K562 (cell line): ENCODE measurements around the gene USP7. TPM values are rescaled to one million over a fixed set of nuclear protein-coding genes. Genes with fewer than 3 reads are reported as not detected.

Experiments
- ATAC-seq: fragments of 200-7000 bp; cut with Tn5 transposase; 3 replicates; pipeline ENCODE4 v1.9.1; 2020; ENCODE audit warnings: moderate library complexity
- BruUV-seq: library from RNA; stranded (reverse); fragments of 400-500 nt; replicated peaks from 2 replicates; lab custom pipeline; 2021; lab: Mats Ljungman, UMichigan
- CTCF ChIA-PET: fragments of 300-600 bp; formaldehyde crosslinking; extraction: SDS; loops from one replicate; lab custom pipeline; 2021; ENCODE audit warnings: low intra/inter-chr PET ratio; lab: Yijun Ruan, JAX
- POLR2A ChIA-PET: fragments of 300-600, 350-650 bp; sonication (Branson Sonifier 250); formaldehyde crosslinking; extraction: SDS; loops from one replicate; lab custom pipeline; 2021; ENCODE audit warnings: antibody characterized with exemption, inconsistent platforms; lab: Yijun Ruan, JAX
- DNase-seq, 4 experiments: peaks; one replicate each; pipeline versions ENCODE4 v3.0.0 to v3.0.0-alpha.2; 2011 to 2018; ENCODE audit warnings: low spot score in 3 of 4, mixed read lengths in 3 of 4; ENCODE audit errors: extremely low read depth in 1 of 4
- FAIRE-seq: peaks from 2 replicates; lab custom pipeline; 2011; peaks lifted over from hg19 to GRCh38; lab: Jason Lieb, UNC
- H2AFZ ChIP-seq: 2 replicates; pipeline ENCODE4 v1.6.0; 2011; ENCODE audit warnings: low read depth, low read length, control low read depth, inconsistent platforms
- H3K27ac ChIP-seq: fragments of 200-600 bp; 3 replicates; pipeline ENCODE4 v1.8.0; 2011; ENCODE audit warnings: low read depth, mild to moderate bottlenecking, control low read depth, inconsistent platforms, low read length, moderate library complexity, mixed read lengths; ENCODE audit errors: extremely low read depth
- H3K27me3 ChIP-seq, 2 experiments: fragments of 300-600 bp in 1 of 2; 2 replicates in 1 of 2; 3 replicates in 1 of 2; pipeline versions ENCODE4 v1.6.0 to v1.8.0; 2011; ENCODE audit warnings: inconsistent platforms in 2 of 2, low read length in 2 of 2, mild to moderate bottlenecking in 1 of 2, mixed read lengths in 1 of 2, moderate library complexity in 1 of 2; ENCODE audit not compliant: control insufficient read depth in 2 of 2, insufficient read depth in 2 of 2
- H3K36me3 ChIP-seq: fragments of 300-600 bp; 3 replicates; pipeline ENCODE4 v1.8.0; 2011; ENCODE audit warnings: mild to moderate bottlenecking, low read length, inconsistent platforms; ENCODE audit not compliant: control insufficient read depth, insufficient read depth
- H3K4me1 ChIP-seq, 2 experiments: fragments of 200-600 bp in 1 of 2; replicated peaks in 1 of 2; 2 replicates in 1 of 2; 3 replicates in 1 of 2; pipeline versions ENCODE4 v1.5.1 to v1.8.0; 2011; ENCODE audit warnings: inconsistent platforms in 2 of 2, low read length in 2 of 2, mild to moderate bottlenecking in 1 of 2, mixed read lengths in 1 of 2, moderate library complexity in 1 of 2; ENCODE audit not compliant: control insufficient read depth in 2 of 2, insufficient read depth in 2 of 2
- H3K4me2 ChIP-seq: 2 replicates; pipeline ENCODE4 v1.6.1; 2011; ENCODE audit warnings: low read length, control low read depth, inconsistent platforms, mixed read lengths; ENCODE audit not compliant: insufficient read depth
- H3K4me3 ChIP-seq: fragments of 200-600 bp; sonication (generic), shearing (Covaris generic); 2 replicates; pipeline ENCODE4 v1.5.1; 2016; ENCODE audit warnings: control low read depth, inconsistent platforms
- H3K79me2 ChIP-seq: fragments of 200-600 bp; 3 replicates; pipeline ENCODE4 v1.8.0; 2011; ENCODE audit warnings: low read length, inconsistent platforms; ENCODE audit not compliant: control insufficient read depth, insufficient read depth
- H3K9ac ChIP-seq, 2 experiments: 2 replicates each; pipeline versions ENCODE4 v1.6.0 to v1.6.1; 2011; ENCODE audit warnings: low read depth in 2 of 2, low read length in 2 of 2, control low read depth in 1 of 2, inconsistent platforms in 1 of 2, mild to moderate bottlenecking in 1 of 2, mixed read lengths in 1 of 2; ENCODE audit not compliant: insufficient read depth in 1 of 2
- H3K9me1 ChIP-seq: one replicate; pipeline ENCODE4 v1.6.0; 2011; ENCODE audit warnings: inconsistent platforms, mild to moderate bottlenecking, low read length, moderate library complexity; ENCODE audit not compliant: control insufficient read depth, insufficient read depth
- H3K9me3 ChIP-seq: replicated peaks from 2 replicates; pipeline ENCODE4 v1.5.1; 2011; ENCODE audit warnings: low read depth, low read length, inconsistent platforms; ENCODE audit not compliant: control insufficient read depth, insufficient read depth
- H4K20me1 ChIP-seq: replicated peaks from 2 replicates; pipeline ENCODE4 v1.6.1; 2011; ENCODE audit warnings: low read length, inconsistent platforms, mixed read lengths; ENCODE audit not compliant: control insufficient read depth, insufficient read depth
- CBX3 ChIP-seq, 2 experiments: IDR thresholded peaks; 1 replicate in 1 of 2; 2 replicates in 1 of 2; pipeline ENCODE4 v1.6.1; 2012; ENCODE audit warnings: inconsistent platforms in 2 of 2, low read length in 2 of 2, borderline replicate concordance in 1 of 2, control low read depth in 1 of 2
- FOXA1 ChIP-seq: fragments of 450-650 bp; IDR thresholded peaks from 2 replicates; pipeline ENCODE4 v1.6.1; 2016; ENCODE audit warnings: mild to moderate bottlenecking, borderline replicate concordance
- LCOR ChIP-seq: sonication (generic); formaldehyde crosslinking; IDR thresholded peaks from 2 replicates; pipeline ENCODE4 v1.8.0; 2022; ENCODE audit warnings: mild to moderate bottlenecking, missing genetic modification reagents
- POLR2G ChIP-seq: fragments of 200-400 bp; formaldehyde crosslinking; IDR thresholded peaks from 2 replicates; pipeline ENCODE4 v1.6.1; 2017; ENCODE audit warnings: low read depth, mild to moderate bottlenecking, antibody characterized with exemption, low read length, moderate library complexity
- PTTG1 ChIP-seq: fragments of 450-650 bp; IDR thresholded peaks from 2 replicates; pipeline ENCODE4 v1.6.1; 2016; ENCODE audit warnings: low read depth, mild to moderate bottlenecking, missing genetic modification characterization, missing compliant biosample characterization
- RBM22 ChIP-seq: fragments of 200-400 bp; formaldehyde crosslinking; IDR thresholded peaks from 2 replicates; pipeline ENCODE4 v1.6.1; 2018; ENCODE audit warnings: low read length, low read depth; ENCODE audit not compliant: poor library complexity, severe bottlenecking
- SMC3 ChIP-seq: conservative IDR thresholded peaks from 2 replicates; pipeline ENCODE4 v1.6.1; 2011; ENCODE audit warnings: low read depth, low read length, improper control_type of control experiment; ENCODE audit not compliant: insufficient read depth
- ZNF77 ChIP-seq: fragments of 250-450 bp; sonication (Bioruptor Pico); IDR thresholded peaks from 2 replicates; pipeline ENCODE4 v1.5.0; 2020
- WGBS: fragments of 100-300 bp; shearing (Covaris generic); methylation state at CpG from one replicate; pipeline ENCODE4 v1.1.6; 2016; ENCODE audit warnings: low coverage, mixed read lengths; ENCODE audit not compliant: insufficient coverage; ENCODE audit errors: missing lambda C conversion rate; 5-methylcytosine and 5-hydroxymethylcytosine counted together
- in situ Hi-C: fragments of 300-500 bp; cut with MboI; formaldehyde crosslinking; loops from 4 replicates; pipeline ENCODE4 v1.15.0; 2018; ENCODE audit warnings: inconsistent platforms, mixed read lengths
- intact Hi-C: fragments of 100-400 bp; cut with micrococcal nuclease; formaldehyde crosslinking; loops from 2 replicates; pipeline ENCODE4 v1.14.2; 2022
- polyA plus RNA-seq, 8 experiments: library from polyadenylated mRNA; depleted of rRNA in 4 of 8; stranded (reverse) in 5 of 8; unstranded in 3 of 8; fragments of >200 nt; fragmentation: Nextera tagmentation in 2 of 8; fragmentation: Illumina TruSeq in 1 of 8; extraction: Ambion mirVana in 2 of 8; extraction: Trizol in 1 of 8; gene quantifications; 2 replicates each; pipeline versions ENCODE4 v1.2.1 to v1.2.3, GENCODE V29; 2011 to 2014; ENCODE audit warnings: inconsistent platforms in 1 of 8, missing spikeins in 1 of 8
- total RNA-seq, 7 experiments: library from RNA; depleted of rRNA in 6 of 7; stranded (reverse); fragments of >200 nt in 6 of 7; fragmentation: Illumina TruSeq in 2 of 7; extraction: Trizol in 2 of 7; gene quantifications; 2 replicates each; pipeline versions ENCODE4 v1.2.1 to v1.2.3, GENCODE V29; 2011 to 2021; ENCODE audit warnings: low replicate concordance in 1 of 7
- TF ChIP-seq, protein P1 (sequence below): fragments of 250-450 bp; sonication (Bioruptor Pico); IDR thresholded peaks from 2 replicates; pipeline ENCODE4 v1.8.0; 2021; ENCODE audit warnings: moderate library complexity, mild to moderate bottlenecking, inconsistent platforms
- TF ChIP-seq, protein P2 (sequence below), 2 experiments: IDR thresholded peaks in 1 of 2; conservative IDR thresholded peaks in 1 of 2; 2 replicates each; pipeline ENCODE4 v1.6.1; 2016; ENCODE audit warnings: low read depth in 2 of 2, mild to moderate bottlenecking in 1 of 2, missing compliant biosample characterization in 1 of 2, missing genetic modification characterization in 1 of 2, moderate library complexity in 1 of 2
- TF ChIP-seq, protein P3 (sequence below): sonication (generic); formaldehyde crosslinking; IDR thresholded peaks from 2 replicates; pipeline ENCODE4 v1.8.1; 2022; ENCODE audit warnings: missing genetic modification reagents
- TF ChIP-seq, protein P4 (sequence below): fragments of 450-650 bp; IDR thresholded peaks from 2 replicates; pipeline ENCODE4 v1.6.1; 2016; ENCODE audit warnings: mild to moderate bottlenecking

USP7 gene
- total and polyA plus RNA-seq, 9 of the 15 experiments (the other 6 are each of a cell fraction or from before 2014, with no cell fraction given) = 17.1 to 145 (median 57.9) TPM

DNA sequence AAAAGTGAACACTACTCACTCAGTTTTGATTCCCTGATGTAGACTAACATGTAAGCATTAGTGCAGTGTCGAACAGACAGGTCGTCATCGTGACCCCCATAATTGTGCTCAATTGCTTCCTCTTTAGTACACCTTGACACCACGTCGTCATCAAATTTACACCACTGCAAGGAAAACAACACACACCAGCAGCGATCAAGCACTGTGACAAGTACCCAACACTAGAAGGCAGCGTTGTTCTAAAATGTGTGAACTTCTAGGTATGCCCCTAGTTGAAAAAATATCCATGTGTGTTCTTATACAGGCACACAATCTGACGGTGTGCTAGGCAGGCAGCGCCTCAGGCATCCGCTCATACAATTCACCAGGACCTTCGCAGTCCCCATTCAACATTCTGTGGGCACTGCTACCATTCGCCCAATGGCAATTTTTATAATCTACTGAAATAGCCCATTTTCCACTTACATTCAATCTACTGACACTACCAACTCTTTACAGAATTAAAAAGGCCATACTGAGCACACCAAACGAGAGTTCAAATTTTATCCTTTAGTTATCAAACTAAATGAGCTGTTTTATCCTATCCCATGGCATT, 58.4 kb downstream of the USP7 start (continued):
- TF ChIP-seq PTTG1 (no peak), LCOR (no peak), CBX3 (IDR thresholded peaks at IDR 0.05; ENCODE audit: borderline replicate concordance in 1 of 2, low read length in 2 of 2) (no peak), SMC3 (0 out of 2 replicates have a peak, but pooled peaks have one; percentile 33)
- TF ChIP-seq, protein P1, sequence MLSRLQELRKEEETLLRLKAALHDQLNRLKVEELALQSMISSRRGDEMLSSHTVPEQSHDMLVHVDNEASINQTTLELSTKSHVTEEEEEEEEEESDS (CRISPR knock-in tag) = no peak

DNA sequence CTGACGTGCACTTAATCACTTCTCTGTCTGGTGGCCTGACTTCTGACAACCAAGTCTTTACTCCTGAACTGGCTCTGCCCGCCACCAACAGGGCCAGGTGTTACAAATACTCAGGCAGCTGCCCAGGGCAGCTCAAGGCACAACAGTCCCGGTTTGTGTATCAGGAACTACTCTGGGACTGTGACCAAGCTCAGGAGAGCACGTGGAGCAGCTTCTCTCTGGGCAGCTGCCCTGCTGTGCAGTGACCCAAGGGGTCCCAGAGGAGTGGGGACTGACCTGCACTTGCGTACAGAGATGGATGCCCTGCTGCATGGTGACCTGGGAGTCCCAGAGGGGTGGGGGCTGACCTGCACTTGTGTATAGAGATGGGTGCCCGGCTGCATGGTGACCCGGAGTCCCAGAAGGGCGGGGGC, 59.7 kb downstream of the USP7 start:
- DNase-seq (no peak), ATAC-seq (no peak), FAIRE-seq (no peak)
- Histone ChIP-seq H3K4me1 (no peaks in the 10 kb centered on the region), H4K20me1 (no peaks in the 10 kb centered on the region; the same call in 1 of the 2 replicates), H3K4me2 (no peak overlapping the region), H3K9me3 (no peaks in the 10 kb centered on the region), H3K27ac (no peak overlapping the region), H3K36me3 (peaks cover 93% of the 10 kb centered on the region), H3K9me1 (no peaks in the 10 kb centered on the region), H3K79me2 (no peaks in the 10 kb centered on the region), H2AFZ (no peak overlapping the region), H3K9ac (0 out of 4 replicates have a peak overlapping the region, but pooled peaks of 1 of the 2 experiments have one; percentile 3), H3K27me3 (no peaks in the 10 kb centered on the region), H3K4me3 (no peak overlapping the region)
- intact Hi-C loops = no loop called here
- no TSS peak for BruUV-seq
- ChIA-PET CTCF (no interaction called here), POLR2A (no interaction called here)
- in situ Hi-C loops = loop anchor here (5.0 kb wide), 1 partner anchor 103 kb away; no protein-coding TSS in a partner anchor
- 96% methylated on average over 8 of the region's 8 CpGs for WGBS
- TF ChIP-seq, protein P2, sequence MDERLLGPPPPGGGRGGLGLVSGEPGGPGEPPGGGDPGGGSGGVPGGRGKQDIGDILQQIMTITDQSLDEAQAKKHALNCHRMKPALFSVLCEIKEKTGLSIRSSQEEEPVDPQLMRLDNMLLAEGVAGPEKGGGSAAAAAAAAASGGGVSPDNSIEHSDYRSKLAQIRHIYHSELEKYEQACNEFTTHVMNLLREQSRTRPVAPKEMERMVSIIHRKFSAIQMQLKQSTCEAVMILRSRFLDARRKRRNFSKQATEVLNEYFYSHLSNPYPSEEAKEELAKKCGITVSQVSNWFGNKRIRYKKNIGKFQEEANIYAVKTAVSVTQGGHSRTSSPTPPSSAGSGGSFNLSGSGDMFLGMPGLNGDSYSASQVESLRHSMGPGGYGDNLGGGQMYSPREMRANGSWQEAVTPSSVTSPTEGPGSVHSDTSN (CRISPR knock-in tag; IDR thresholded peaks at IDR 0.05; ENCODE audit: low read depth) = no peak
- TF ChIP-seq, protein P2 (tag; conservative IDR thresholded peaks at IDR 0.05; ENCODE audit: low read depth) = no peak
- TF ChIP-seq, protein P3, sequence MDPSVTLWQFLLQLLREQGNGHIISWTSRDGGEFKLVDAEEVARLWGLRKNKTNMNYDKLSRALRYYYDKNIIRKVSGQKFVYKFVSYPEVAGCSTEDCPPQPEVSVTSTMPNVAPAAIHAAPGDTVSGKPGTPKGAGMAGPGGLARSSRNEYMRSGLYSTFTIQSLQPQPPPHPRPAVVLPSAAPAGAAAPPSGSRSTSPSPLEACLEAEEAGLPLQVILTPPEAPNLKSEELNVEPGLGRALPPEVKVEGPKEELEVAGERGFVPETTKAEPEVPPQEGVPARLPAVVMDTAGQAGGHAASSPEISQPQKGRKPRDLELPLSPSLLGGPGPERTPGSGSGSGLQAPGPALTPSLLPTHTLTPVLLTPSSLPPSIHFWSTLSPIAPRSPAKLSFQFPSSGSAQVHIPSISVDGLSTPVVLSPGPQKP (CRISPR knock-in tag) = no peak
- TF ChIP-seq ZNF77 (CRISPR knock-in tag) (no peak), POLR2G (0 out of 2 replicates have a peak, but pooled peaks have one; percentile 20), FOXA1 (no peak), RBM22 (peak; percentile 47)
- TF ChIP-seq, protein P4, sequence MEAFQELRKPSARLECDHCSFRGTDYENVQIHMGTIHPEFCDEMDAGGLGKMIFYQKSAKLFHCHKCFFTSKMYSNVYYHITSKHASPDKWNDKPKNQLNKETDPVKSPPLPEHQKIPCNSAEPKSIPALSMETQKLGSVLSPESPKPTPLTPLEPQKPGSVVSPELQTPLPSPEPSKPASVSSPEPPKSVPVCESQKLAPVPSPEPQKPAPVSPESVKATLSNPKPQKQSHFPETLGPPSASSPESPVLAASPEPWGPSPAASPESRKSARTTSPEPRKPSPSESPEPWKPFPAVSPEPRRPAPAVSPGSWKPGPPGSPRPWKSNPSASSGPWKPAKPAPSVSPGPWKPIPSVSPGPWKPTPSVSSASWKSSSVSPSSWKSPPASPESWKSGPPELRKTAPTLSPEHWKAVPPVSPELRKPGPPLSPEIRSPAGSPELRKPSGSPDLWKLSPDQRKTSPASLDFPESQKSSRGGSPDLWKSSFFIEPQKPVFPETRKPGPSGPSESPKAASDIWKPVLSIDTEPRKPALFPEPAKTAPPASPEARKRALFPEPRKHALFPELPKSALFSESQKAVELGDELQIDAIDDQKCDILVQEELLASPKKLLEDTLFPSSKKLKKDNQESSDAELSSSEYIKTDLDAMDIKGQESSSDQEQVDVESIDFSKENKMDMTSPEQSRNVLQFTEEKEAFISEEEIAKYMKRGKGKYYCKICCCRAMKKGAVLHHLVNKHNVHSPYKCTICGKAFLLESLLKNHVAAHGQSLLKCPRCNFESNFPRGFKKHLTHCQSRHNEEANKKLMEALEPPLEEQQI = no peak
